Measurements from ENCODE around the gene HIC2.

HIC2 gene

DNA sequence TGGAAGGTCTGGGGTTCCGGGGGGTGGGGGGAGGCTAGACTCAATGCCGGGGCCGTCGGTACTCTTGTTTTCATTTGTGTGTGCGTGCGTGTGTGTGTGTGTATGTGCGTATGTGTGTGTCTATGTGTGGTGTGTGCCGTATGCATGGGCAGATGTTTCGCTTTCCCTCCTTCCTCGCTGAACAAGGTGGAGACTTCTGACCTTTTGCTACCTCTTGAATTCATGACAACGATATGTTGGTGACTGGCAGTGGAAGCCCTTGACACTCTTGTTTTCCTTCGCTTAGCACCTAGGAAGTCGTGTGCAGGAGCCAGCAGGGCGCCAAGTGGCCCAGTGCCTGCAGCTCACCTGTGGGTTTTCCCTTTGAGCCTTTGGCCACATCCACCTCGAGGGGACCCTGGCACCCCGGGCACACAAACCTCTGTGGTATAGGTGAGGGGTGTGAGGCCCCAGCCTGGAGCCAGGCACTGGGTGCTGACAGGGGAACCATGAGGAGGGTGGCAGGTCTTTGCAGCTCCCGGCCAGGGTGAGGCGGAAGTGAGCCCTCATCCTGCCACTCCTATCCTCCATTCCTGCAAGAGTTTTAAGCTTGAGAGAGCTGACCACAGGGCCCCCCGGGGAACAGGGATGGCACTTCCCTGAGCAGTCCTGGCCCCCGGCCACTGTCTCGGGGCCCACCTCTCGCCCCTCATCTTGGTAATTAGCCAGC lies 30.7 kb downstream of the HIC2 start:
- H3K4me3 ChIP-seq (ENCODE audit: low read depth, low read length) = no peak overlapping the region
- ChIA-PET CTCF (interaction anchor here (1.2 kb wide), 1 partner anchor 195 kb away, joined by 3 read pairs; no protein-coding TSS in a partner anchor), POLR2A (no interaction called here)
- TF ChIP-seq, protein P1, sequence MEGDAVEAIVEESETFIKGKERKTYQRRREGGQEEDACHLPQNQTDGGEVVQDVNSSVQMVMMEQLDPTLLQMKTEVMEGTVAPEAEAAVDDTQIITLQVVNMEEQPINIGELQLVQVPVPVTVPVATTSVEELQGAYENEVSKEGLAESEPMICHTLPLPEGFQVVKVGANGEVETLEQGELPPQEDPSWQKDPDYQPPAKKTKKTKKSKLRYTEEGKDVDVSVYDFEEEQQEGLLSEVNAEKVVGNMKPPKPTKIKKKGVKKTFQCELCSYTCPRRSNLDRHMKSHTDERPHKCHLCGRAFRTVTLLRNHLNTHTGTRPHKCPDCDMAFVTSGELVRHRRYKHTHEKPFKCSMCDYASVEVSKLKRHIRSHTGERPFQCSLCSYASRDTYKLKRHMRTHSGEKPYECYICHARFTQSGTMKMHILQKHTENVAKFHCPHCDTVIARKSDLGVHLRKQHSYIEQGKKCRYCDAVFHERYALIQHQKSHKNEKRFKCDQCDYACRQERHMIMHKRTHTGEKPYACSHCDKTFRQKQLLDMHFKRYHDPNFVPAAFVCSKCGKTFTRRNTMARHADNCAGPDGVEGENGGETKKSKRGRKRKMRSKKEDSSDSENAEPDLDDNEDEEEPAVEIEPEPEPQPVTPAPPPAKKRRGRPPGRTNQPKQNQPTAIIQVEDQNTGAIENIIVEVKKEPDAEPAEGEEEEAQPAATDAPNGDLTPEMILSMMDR (IDR thresholded peaks at IDR 0.05; ENCODE audit: insufficient read depth, low read length, missing control alignments) = no peak
- DNase-seq (ENCODE audit: low read depth, low spot score) = no peak

DNA sequence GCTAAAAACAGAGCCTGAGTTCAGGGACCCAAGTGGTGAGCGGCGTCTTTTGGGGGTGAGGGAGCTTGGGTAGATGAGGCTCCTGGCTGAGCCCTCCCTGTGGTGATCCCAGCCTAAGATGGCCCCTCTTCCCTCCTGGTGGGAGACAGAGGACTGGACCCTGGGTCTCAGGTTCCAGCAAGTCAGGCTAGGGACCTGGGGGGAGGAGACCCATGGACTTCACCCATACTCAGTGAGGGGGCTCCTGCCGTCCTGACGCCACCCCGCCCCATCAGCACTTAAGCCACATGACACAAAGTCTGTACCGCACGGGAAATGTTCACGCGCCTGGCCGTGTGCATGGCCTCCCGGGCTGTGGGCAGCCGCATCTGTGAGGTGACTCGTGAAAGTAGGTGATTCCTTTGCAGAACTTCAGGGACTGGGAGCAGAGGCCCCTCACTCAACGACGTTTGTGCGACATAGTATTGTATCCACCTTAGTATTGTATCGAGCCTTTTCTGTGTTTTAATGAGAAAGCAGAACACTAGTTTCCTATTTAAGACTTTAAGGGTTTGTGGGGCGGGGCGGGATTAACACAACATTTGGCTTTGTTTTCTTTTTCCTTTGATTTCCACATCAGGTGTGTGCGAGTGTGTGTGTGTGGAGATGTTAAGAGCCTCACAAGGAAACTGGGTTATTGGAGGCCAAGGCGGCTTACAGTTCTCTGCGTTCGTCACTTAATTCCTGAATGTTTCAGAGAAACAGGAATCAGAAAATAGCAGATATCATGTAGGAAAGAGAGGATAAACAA lies 31.7 kb downstream of the HIC2 start:
- TF ChIP-seq, protein P1 (IDR thresholded peaks at IDR 0.05; ENCODE audit: insufficient read depth, low read length, missing control alignments) = no peak
- ChIA-PET CTCF (interaction anchor here (1.2 kb wide), 1 partner anchor 194 kb away, joined by 3 read pairs; no protein-coding TSS in a partner anchor), POLR2A (no interaction called here)
- DNase-seq (ENCODE audit: low read depth, low spot score) = no peak
- H3K4me3 ChIP-seq (ENCODE audit: low read depth, low read length) = no peak overlapping the region

DNA sequence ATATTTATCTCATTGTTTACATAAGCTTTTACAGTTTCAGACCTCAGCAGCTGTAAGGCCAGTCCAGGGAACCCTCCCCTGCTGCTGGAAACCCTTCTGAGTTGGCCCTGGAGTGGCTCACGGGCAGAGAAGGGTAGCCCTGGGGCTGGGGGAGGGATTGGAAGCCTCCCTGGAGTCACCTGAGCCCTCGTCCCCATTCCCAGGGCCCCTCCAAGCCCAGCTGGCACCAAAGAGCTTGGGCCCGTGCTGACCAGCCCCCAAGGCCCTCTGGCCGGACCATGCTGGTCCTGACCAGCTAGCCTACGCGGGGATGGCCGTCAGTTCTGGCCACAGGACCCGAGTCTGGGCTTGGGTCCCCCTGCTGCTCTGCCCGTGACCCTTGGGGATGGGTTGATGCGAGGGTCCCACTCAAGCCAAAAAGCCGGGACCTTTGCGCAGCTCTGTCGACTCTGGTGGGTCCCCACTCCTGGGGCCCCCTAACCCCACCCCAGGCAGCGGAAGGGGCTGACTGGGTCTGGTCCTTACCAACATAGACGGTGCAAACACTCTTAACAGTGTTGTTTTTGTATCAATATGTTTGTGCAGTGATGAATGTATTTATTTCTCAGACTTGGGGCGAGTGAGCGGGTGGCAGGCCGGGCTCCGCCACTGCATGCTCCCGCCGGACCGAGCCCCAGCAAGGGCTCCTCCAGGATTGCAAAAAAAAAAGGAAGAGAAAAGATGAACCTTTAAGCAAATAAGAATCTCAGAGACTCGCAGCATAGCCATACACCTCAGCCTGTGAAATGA lies 32.6 kb downstream of the HIC2 start:
- CTCF ChIA-PET = no interaction called here
- no peak overlapping the region for H3K4me3 ChIP-seq (ENCODE audit: low read depth, low read length)
- DNase-seq (ENCODE audit: low read depth, low spot score) = no peak
- TF ChIP-seq, protein P1 (IDR thresholded peaks at IDR 0.05; ENCODE audit: insufficient read depth, low read length, missing control alignments) = no peak
- POLR2A ChIA-PET = no interaction called here

DNA sequence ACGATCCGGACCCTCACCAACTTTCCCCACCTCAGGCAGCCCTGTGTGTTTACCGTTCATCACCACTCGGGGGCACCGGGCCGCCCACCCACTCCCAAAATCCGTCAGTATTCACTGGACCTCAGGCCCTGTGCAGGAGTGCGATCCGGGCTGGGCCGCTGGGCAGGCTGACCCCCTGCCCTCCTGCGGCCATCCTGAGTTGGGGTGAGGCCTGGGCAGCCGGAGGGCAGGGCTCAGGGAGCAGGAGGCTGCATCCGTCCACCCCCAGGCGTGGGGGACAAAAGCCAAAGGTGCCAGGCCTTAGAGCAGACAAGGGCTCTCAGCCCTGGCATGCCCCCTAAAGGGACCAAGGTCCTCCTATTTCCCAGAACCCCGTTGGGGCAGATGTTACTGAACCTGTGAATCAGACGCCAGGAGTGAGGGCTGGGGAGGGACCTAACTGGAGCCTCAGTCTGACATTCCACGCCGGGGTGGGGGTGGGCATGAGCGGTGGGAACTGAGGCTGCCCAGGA lies 33.2 kb downstream of the HIC2 start:
- CTCF ChIA-PET = no interaction called here
- no peak overlapping the region for H3K4me3 ChIP-seq (ENCODE audit: low read depth, low read length)
- no peak for DNase-seq (ENCODE audit: low read depth, low spot score)
- TF ChIP-seq, protein P1 (IDR thresholded peaks at IDR 0.05; ENCODE audit: insufficient read depth, low read length, missing control alignments) = no peak
- POLR2A ChIA-PET = no interaction called here

DNA sequence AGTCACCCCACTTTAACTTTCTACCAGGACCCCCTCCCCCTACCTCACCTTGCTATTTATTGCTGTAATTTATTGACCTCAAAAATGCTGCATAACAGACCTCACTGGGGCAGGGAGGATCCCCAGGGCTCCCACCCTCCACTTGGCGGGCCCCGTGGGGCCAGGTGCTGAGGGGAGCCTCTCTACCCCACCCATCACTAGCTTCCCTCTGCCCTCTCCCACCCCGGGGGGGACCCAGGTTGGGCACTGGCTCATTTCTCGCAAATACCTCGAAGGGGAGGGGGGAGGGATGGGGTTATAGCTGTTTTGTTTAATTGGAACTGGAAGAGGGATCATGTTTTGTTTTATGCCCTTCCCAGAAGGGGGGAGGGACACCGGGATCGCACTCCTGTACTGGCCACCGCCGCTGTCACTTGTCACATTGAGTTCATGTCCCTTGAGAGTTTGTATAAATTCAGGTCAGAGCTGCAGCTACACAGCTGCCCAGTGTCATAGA lies 33.7 kb downstream of the HIC2 start:
- CTCF ChIA-PET = no interaction called here
- POLR2A ChIA-PET = no interaction called here
- DNase-seq (ENCODE audit: low read depth, low spot score) = no peak
- no peak overlapping the region for H3K4me3 ChIP-seq (ENCODE audit: low read depth, low read length)
- TF ChIP-seq, protein P1 (IDR thresholded peaks at IDR 0.05; ENCODE audit: insufficient read depth, low read length, missing control alignments) = no peak

All from AG04449 (cell line).